Testis (tissue), 3 donors: Measurements from ENCODE around the gene LHX2. TPM values are rescaled to one million over a fixed set of nuclear protein-coding genes. Genes with fewer than 3 reads are reported as not detected.

Experiments used
- DNase-seq: peaks from one replicate; pipeline ENCODE4 v3.0.0-alpha.2; 2019
- H3K27ac ChIP-seq, 2 donors: fragments of 200-600 bp; sonication (generic); one replicate each; pipeline ENCODE4 v1.5.1; 2019
- H3K27me3 ChIP-seq: fragments of 200-600 bp; sonication (generic); one replicate; pipeline ENCODE4 v1.5.1; 2019
- H3K36me3 ChIP-seq: fragments of 200-600 bp; sonication (generic); one replicate; pipeline ENCODE4 v1.5.1; 2017; ENCODE audit warnings: low read depth; ENCODE audit errors: missing control alignments
- H3K4me1 ChIP-seq: fragments of 200-600 bp; sonication (generic); one replicate; pipeline ENCODE4 v1.5.1; 2019
- H3K4me3 ChIP-seq, 2 donors: fragments of 200-600 bp; sonication (generic); one replicate each; pipeline ENCODE4 v1.5.1; 2017 to 2019
- H3K9me3 ChIP-seq: fragments of 200-600 bp; sonication (generic); one replicate; pipeline ENCODE4 v1.5.1; 2017
- POLR2A ChIP-seq: fragments of 450-650 bp; IDR thresholded peaks from one replicate; pipeline ENCODE4 v1.6.1; 2017; ENCODE audit warnings: antibody characterized with exemption, mild to moderate bottlenecking, moderate library complexity
- WGBS, 2 donors: methylation state at CpG; one replicate each; pipeline ENCODE4 v1.1.5; 2018; 5-methylcytosine and 5-hydroxymethylcytosine counted together
- intact Hi-C: fragments of 100-400 bp; cut with DNase I; formaldehyde crosslinking; loops from one replicate; pipeline ENCODE4 v1.15.1; 2023; ENCODE audit warnings: low total_unique reads
- polyA plus RNA-seq: library from polyadenylated mRNA; stranded (reverse); fragments of 350-450 nt; fragmentation: Illumina TruSeq; extraction: RNeasy Lipid Tissue Mini Kit (QIAGEN cat#74804); gene quantifications from one replicate; pipeline ENCODE4 v1.2.3, GENCODE V29; 2014; ENCODE audit warnings: low read depth, low replicate concordance; ENCODE audit not compliant: insufficient read depth
- total RNA-seq, 2 donors: library from RNA; depleted of rRNA; stranded (reverse); fragments of >200 nt; gene quantifications; one replicate each; pipeline ENCODE4 v1.2.3, GENCODE V29; 2016
- TF ChIP-seq, protein P1 (sequence below), 3 experiments: fragments of 450-650 bp in 2 of 3; fragments of 200-600 bp in 1 of 3; sonication (generic) in 1 of 3; IDR thresholded peaks; one replicate each; pipeline ENCODE4 v1.5.1; 2016 to 2019; ENCODE audit warnings: antibody characterized with exemption in 3 of 3, mild to moderate bottlenecking in 2 of 3, moderate library complexity in 1 of 3

LHX2 gene
- total and polyA plus RNA-seq, 3 donors from 2014 or later: 2.0 to 5.1 (median 3.4) TPM

DNA sequence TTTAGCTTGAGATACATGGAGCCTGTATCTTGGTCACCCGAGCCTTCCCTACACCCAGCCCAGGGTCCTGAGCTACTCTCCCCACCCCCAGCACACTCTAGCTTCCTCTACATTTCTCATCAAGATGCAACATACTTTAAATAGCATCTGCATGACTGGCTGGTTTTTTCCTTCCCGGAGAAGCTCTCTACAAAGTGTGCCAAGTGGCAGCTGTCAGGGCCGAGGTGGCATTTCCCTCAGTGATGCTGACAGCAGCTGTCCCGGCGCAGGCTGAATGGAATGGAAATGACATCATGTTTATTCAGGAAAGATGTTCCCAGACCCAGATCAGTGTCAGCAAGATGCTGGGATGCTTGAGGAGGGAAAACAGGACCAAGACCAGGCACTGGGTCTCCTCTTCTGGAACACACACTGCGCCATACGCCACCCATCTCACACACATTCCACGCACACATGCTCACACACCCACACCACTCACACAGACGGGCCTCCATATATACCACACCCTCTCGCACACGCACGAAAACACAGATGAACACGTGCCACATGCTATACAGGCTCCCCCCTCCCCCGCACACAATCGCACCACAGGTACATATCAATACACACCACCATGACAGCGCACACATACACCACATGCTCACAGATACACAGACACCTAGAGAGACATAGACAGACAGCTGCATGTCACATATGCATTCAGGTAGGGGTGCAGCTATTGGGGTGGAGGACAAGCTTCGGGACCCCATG, 67.8 kb downstream of the LHX2 start:
- Histone ChIP-seq H3K27ac (no peak overlapping the region), H3K36me3 (no peaks in the 10 kb centered on the region), H3K4me3 (no peak overlapping the region), H3K9me3 (no peaks in the 10 kb centered on the region), H3K4me1 (no peaks in the 10 kb centered on the region), H3K27me3 (no peaks in the 10 kb centered on the region)
- no peak for DNase-seq
- no peak for TF ChIP-seq POLR2A
- 87 to 91% methylated on average over 17 of the region's 17 CpGs for WGBS, 2 donors
- intact Hi-C loops: no loop called here

DNA sequence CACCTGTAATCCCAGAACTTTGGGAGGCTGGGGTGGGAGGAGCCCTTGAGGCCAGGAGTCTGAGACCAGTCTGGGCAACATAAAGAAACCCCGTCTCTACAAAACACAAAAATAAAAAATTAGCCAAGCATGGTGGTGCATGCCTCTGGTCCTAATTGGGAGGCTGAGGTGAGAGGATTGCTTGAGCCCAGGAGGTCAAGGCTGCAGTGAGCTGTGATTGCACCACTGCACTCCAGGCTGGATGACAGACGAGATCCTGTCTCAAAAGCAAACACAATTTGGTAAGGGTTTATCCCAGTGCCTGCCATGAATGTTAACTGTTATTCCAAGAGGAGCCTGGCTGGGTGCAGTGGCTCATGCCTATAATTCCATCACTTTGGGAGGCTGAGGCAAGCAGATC, 71.1 kb downstream of the LHX2 start:
- TF ChIP-seq, protein P1, sequence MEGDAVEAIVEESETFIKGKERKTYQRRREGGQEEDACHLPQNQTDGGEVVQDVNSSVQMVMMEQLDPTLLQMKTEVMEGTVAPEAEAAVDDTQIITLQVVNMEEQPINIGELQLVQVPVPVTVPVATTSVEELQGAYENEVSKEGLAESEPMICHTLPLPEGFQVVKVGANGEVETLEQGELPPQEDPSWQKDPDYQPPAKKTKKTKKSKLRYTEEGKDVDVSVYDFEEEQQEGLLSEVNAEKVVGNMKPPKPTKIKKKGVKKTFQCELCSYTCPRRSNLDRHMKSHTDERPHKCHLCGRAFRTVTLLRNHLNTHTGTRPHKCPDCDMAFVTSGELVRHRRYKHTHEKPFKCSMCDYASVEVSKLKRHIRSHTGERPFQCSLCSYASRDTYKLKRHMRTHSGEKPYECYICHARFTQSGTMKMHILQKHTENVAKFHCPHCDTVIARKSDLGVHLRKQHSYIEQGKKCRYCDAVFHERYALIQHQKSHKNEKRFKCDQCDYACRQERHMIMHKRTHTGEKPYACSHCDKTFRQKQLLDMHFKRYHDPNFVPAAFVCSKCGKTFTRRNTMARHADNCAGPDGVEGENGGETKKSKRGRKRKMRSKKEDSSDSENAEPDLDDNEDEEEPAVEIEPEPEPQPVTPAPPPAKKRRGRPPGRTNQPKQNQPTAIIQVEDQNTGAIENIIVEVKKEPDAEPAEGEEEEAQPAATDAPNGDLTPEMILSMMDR (IDR thresholded peaks at IDR 0.05): no peak
- TF ChIP-seq POLR2A: no peak
- no peak overlapping the region for H3K27ac ChIP-seq
- no peaks in the 10 kb centered on the region for H3K27me3 ChIP-seq
- WGBS, 2 donors: 60 to 96% methylated on average over 2 of the region's 2 CpGs
- intact Hi-C loops: no loop called here
- no peak for DNase-seq
- no peaks in the 10 kb centered on the region for H3K36me3 ChIP-seq
- H3K9me3 ChIP-seq: no peaks in the 10 kb centered on the region
- no peak overlapping the region for H3K4me3 ChIP-seq
- no peaks in the 10 kb centered on the region for H3K4me1 ChIP-seq

Other genes with a start within 250 kb of the LHX2 start
- gene DENND1A, start 81.6 kb upstream of the LHX2 start, total RNA-seq: 10 to 100 TPM; 44.9 to 47.4 TPM
- 20.3 TPM for gene DENND1A, start 81.6 kb upstream of the LHX2 start, polyA plus RNA-seq
- gene NEK6, start 246.2 kb downstream of the LHX2 start, total RNA-seq: 10 to 100 TPM; 11.5 to 21.4 TPM
- 21.5 TPM for gene NEK6, start 246.2 kb downstream of the LHX2 start, polyA plus RNA-seq